AG10803 (cell line): Measurements from ENCODE around the gene HBG2.

Experiments used
- DNase-seq: peaks from one replicate; pipeline ENCODE4 v3.0.0; 2010; ENCODE audit warnings: low read depth
- H3K4me3 ChIP-seq: 2 replicates; pipeline ENCODE4 v1.5.1; 2011; ENCODE audit warnings: mild to moderate bottlenecking, low read length, control low read depth
- CTCF ChIP-seq: conservative IDR thresholded peaks from 2 replicates; pipeline ENCODE4 v1.5.1; 2011; ENCODE audit warnings: mild to moderate bottlenecking, low read length, control low read depth, inconsistent platforms

The HBG2 gene

GRCh38 chr11:5274395-5274794 lies 19.8 kb upstream of the HBG2 start:
- no peak overlapping the region for H3K4me3 ChIP-seq
- no peak for DNase-seq
- TF ChIP-seq CTCF: no peak

GRCh38 chr11:5272395-5273017 lies 17.9 kb upstream of the HBG2 start:
- DNase-seq: no peak
- TF ChIP-seq CTCF: no peak
- no peak overlapping the region for H3K4me3 ChIP-seq

- no peak within 1 kb of the TSS for H3K4me3 ChIP-seq
- no peak for TF ChIP-seq CTCF
- DNase-seq: no peak
These were observed 15.2 kb upstream of the HBG2 start, which contains the start of gene HBE1 for GRCh38 chr11:5269715-5270147. TSS of gene HBE1 (minus strand) at chr11:5269945. CDS start at chr11:5269890, 55 bp downstream.

- no peak for TF ChIP-seq CTCF
- H3K4me3 ChIP-seq: no peak overlapping the region
- DNase-seq: no peak
These were observed 12.5 kb upstream of the HBG2 start for GRCh38 chr11:5267033-5267563.

GRCh38 chr11:5266609-5267008 lies 12.0 kb upstream of the HBG2 start:
- TF ChIP-seq CTCF: no peak
- DNase-seq: no peak
- H3K4me3 ChIP-seq: no peak overlapping the region

GRCh38 chr11:5265832-5266231 lies 11.3 kb upstream of the HBG2 start:
- TF ChIP-seq CTCF: no peak
- DNase-seq: no peak
- no peak overlapping the region for H3K4me3 ChIP-seq

GRCh38 chr11:5258543-5259262 lies 4.1 kb upstream of the HBG2 start:
- no peak for DNase-seq
- TF ChIP-seq CTCF: no peak
- H3K4me3 ChIP-seq: no peak overlapping the region
